Skeletal muscle satellite cell (primary cell): ENCODE data around the gene ENPP4.

ENCODE experiments used
- H3K27me3 ChIP-seq: 2 replicates; pipeline ENCODE4 v1.7.0; 2013; ENCODE audit warnings: low read length; ENCODE audit not compliant: control insufficient read depth, insufficient read depth
- H3K36me3 ChIP-seq: 2 replicates; pipeline ENCODE4 v1.7.0; 2013; ENCODE audit warnings: mild to moderate bottlenecking, control low read depth, low read length; ENCODE audit not compliant: insufficient read depth
- H3K4me1 ChIP-seq: 2 replicates; pipeline ENCODE4 v1.7.0; 2013; ENCODE audit warnings: low read length; ENCODE audit not compliant: control insufficient read depth, insufficient read depth
- H3K4me2 ChIP-seq: 2 replicates; pipeline ENCODE4 v1.7.0; 2013; ENCODE audit warnings: mild to moderate bottlenecking, low read length
- H3K4me3 ChIP-seq: 2 replicates; pipeline ENCODE4 v1.7.0; 2013; ENCODE audit warnings: low read length
- H3K9ac ChIP-seq: 2 replicates; pipeline ENCODE4 v1.7.0; 2013; ENCODE audit warnings: mild to moderate bottlenecking, low read depth, low read length, moderate library complexity
- H3K9me3 ChIP-seq: replicated peaks from 2 replicates; pipeline ENCODE4 v1.7.0; 2013; ENCODE audit warnings: mild to moderate bottlenecking, control low read depth, low read length

The ENPP4 gene

GRCh38 chr6:46175446-46175845 is 45.7 kb downstream of the ENPP4 start:
- Histone ChIP-seq H3K9me3 (no peaks in the 10 kb centered on the region), H3K9ac (no peak overlapping the region), H3K4me1 (peaks cover 4% of the 10 kb centered on the region), H3K4me2 (no peak overlapping the region), H3K4me3 (no peak overlapping the region), H3K27me3 (peaks cover 50% of the 10 kb centered on the region), H3K36me3 (no peaks in the 10 kb centered on the region)

GRCh38 chr6:46175976-46176375 is 46.2 kb downstream of the ENPP4 start:
- Histone ChIP-seq H3K9ac (no peak overlapping the region), H3K4me2 (no peak overlapping the region), H3K36me3 (no peaks in the 10 kb centered on the region), H3K4me3 (no peak overlapping the region), H3K27me3 (peaks cover 49% of the 10 kb centered on the region), H3K9me3 (no peaks in the 10 kb centered on the region), H3K4me1 (no peaks in the 10 kb centered on the region)

- Histone ChIP-seq H3K9ac (no peak overlapping the region), H3K4me1 (peaks cover 21% of the 10 kb centered on the region), H3K27me3 (peaks cover 21% of the 10 kb centered on the region), H3K4me3 (no peak overlapping the region), H3K36me3 (no peaks in the 10 kb centered on the region), H3K4me2 (peak overlapping the region; percentile 58), H3K9me3 (no peaks in the 10 kb centered on the region)
Measured at GRCh38 chr6:46184114-46184513, 54.3 kb downstream of the ENPP4 start.

- peaks cover 31% of the 10 kb centered on the region for H3K4me1 ChIP-seq
- H3K9ac ChIP-seq: no peak overlapping the region
- no peaks in the 10 kb centered on the region for H3K9me3 ChIP-seq
- no peak overlapping the region for H3K4me2 ChIP-seq
- H3K4me3 ChIP-seq: no peak overlapping the region
- H3K27me3 ChIP-seq: peaks cover 5% of the 10 kb centered on the region
- H3K36me3 ChIP-seq: no peaks in the 10 kb centered on the region
Measured at GRCh38 chr6:46186583-46186982, 56.8 kb downstream of the ENPP4 start.

- Histone ChIP-seq H3K4me3 (no peak overlapping the region), H3K4me2 (no peak overlapping the region), H3K27me3 (no peaks in the 10 kb centered on the region), H3K9me3 (no peaks in the 10 kb centered on the region), H3K4me1 (peaks cover 34% of the 10 kb centered on the region), H3K9ac (no peak overlapping the region), H3K36me3 (no peaks in the 10 kb centered on the region)
Measured at GRCh38 chr6:46189726-46190125, 59.9 kb downstream of the ENPP4 start.

GRCh38 chr6:46190889-46191288 is 61.1 kb downstream of the ENPP4 start:
- Histone ChIP-seq H3K36me3 (no peaks in the 10 kb centered on the region), H3K9ac (no peak overlapping the region), H3K4me1 (peaks cover 30% of the 10 kb centered on the region), H3K4me3 (no peak overlapping the region), H3K27me3 (no peaks in the 10 kb centered on the region), H3K4me2 (no peak overlapping the region), H3K9me3 (no peaks in the 10 kb centered on the region)

- Histone ChIP-seq H3K9me3 (no peaks in the 10 kb centered on the region), H3K4me1 (peaks cover 23% of the 10 kb centered on the region)
Measured at GRCh38 chr6:46191961-46192360, 62.2 kb downstream of the ENPP4 start.

More at GRCh38 chr6:46191961-46192360, 62.2 kb downstream of the ENPP4 start:
- no peak overlapping the region for H3K9ac ChIP-seq
- H3K4me2 ChIP-seq: peak overlapping the region; percentile 35
- no peaks in the 10 kb centered on the region for H3K27me3 ChIP-seq
- no peaks in the 10 kb centered on the region for H3K36me3 ChIP-seq
- H3K4me3 ChIP-seq: no peak overlapping the region
